ENCODE measurements around the gene SIRT2. TPM values are rescaled to one million over a fixed set of nuclear protein-coding genes. Genes with fewer than 3 reads are reported as not detected.

SIRT2 gene
- total RNA-seq, 2 donors from 2014 or later, result 28.0 to 32.9 TPM

DNA sequence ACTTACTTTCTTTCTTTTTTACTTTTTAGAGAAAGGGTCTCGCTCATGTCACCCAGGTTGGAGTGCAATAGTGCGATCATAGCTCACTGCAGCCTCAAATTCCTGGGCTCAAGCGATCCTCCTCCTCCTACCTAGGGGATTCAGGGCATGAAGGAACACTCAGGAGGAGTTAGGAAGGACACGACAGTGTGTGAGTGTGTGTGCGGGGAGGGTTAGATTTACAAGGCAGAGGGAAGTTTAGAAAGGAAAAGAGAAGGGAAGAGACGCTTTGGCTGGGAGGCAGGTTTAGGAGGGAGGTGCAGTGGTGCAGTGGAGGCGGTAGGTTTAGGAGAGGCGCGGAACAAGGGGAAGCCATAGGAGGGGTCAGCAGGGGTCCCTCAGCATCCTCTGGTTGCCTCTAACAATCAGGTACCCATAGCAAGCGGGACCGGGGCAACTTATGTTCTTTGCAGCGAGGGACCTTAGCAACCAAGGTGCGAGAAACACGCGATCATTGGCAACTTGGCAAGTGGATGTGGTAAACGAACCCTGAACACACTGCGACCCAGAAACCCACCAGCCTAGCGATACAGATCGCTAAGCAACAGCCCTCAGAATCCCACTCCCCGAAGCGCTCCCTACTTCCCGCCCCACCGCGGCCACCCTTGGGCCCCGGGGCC, 501 bp downstream of the SIRT2 start:
- peak; percentile 40 for DNase-seq
- Histone ChIP-seq H3K4me1 (no peaks in the 10 kb centered on the region), H3K36me3 (no peaks in the 10 kb centered on the region), H3K27me3 (no peaks in the 10 kb centered on the region), H3K27ac (peak overlapping the region; percentile 81), H3K9ac (ENCODE audit: low read depth in 2 of 2, low read length in 2 of 2) (peak overlapping the region; percentile 86 to 95), H3K4me3 (peak overlapping the region; percentile 90), H3K9me3 (no peaks in the 10 kb centered on the region)
- TF ChIP-seq, protein P1, sequence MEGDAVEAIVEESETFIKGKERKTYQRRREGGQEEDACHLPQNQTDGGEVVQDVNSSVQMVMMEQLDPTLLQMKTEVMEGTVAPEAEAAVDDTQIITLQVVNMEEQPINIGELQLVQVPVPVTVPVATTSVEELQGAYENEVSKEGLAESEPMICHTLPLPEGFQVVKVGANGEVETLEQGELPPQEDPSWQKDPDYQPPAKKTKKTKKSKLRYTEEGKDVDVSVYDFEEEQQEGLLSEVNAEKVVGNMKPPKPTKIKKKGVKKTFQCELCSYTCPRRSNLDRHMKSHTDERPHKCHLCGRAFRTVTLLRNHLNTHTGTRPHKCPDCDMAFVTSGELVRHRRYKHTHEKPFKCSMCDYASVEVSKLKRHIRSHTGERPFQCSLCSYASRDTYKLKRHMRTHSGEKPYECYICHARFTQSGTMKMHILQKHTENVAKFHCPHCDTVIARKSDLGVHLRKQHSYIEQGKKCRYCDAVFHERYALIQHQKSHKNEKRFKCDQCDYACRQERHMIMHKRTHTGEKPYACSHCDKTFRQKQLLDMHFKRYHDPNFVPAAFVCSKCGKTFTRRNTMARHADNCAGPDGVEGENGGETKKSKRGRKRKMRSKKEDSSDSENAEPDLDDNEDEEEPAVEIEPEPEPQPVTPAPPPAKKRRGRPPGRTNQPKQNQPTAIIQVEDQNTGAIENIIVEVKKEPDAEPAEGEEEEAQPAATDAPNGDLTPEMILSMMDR (IDR thresholded peaks at IDR 0.05), result no peak
- intact Hi-C loops (cut with DNase I), result no loop called here

DNA sequence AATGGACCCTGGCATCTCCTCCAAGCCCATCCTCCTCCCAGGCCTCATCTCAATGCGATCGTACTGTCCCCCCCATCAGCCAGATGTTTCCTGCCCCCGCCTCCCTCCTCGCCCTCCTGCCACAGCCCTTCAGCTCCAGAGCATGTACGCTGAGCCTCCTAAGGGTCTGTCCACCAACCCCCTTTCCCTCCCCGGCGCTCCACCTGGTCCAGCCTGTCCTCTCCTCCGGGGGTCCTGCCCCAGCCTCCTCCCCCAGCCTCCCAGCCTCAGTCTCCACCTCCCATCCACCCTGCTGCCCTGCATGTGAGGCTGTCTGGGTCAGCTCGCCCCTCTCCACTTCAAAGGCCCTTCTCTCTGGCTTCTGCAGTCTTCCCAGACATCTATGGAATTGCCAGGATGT, 4.5 kb downstream of the SIRT2 start:
- TF ChIP-seq, protein P1 (IDR thresholded peaks at IDR 0.05), result no peak
- Histone ChIP-seq H3K9me3 (no peaks in the 10 kb centered on the region), H3K9ac (ENCODE audit: low read depth in 2 of 2, low read length in 2 of 2) (no peak overlapping the region), H3K27ac (no peak overlapping the region), H3K4me1 (no peaks in the 10 kb centered on the region), H3K27me3 (no peaks in the 10 kb centered on the region), H3K4me3 (no peak overlapping the region), H3K36me3 (no peaks in the 10 kb centered on the region)
- no peak for DNase-seq
- intact Hi-C loops (cut with DNase I), result no loop called here

DNA sequence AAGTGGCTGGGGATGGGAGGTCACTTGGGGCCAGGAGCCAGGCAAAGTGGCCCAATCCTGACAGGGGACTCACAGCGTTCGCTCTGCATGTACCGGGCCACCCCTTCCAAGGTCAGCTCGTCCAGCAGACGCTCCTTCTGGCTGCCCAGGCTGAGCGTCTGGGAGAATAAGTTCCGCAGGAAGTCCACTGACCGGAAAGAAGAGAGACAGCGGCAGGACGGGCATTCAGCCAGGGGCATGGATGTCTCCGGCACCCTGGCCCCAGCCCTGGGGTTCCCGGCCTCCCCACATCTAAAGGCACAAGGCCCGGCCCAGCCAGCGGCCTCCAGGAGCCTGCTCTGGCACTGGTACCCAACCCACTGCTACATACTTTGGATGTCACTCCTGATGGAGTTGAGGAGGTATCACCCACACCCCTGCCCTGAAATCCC, 6.1 kb downstream of the SIRT2 start:
- Histone ChIP-seq H3K9ac (ENCODE audit: low read depth in 2 of 2, low read length in 2 of 2) (no peak overlapping the region), H3K4me3 (no peak overlapping the region), H3K9me3 (no peaks in the 10 kb centered on the region), H3K27ac (no peak overlapping the region), H3K4me1 (no peaks in the 10 kb centered on the region), H3K27me3 (no peaks in the 10 kb centered on the region), H3K36me3 (no peaks in the 10 kb centered on the region)
- no peak for DNase-seq
- intact Hi-C loops (cut with DNase I), result no loop called here
- TF ChIP-seq, protein P1 (IDR thresholded peaks at IDR 0.05), result no peak

DNA sequence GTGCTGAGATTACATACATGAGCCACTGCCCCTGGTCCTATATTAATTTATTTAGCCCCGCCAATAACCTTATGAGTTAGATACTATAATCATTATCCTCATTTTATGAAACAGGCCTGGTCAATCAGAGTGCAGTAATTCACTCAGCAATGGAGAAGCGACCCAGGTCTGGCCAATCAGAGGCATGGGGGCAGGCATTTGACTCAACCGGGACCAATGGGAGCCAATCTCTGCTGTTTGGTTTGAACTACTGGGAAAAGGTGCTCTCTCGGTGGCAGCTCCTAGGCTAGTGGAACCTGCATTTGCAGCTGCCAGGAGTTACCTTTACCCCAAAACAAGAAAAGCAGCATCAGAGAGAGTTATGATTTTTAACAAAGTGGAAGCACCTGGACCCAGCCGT, 6.6 kb downstream of the SIRT2 start:
- DNase-seq, result no peak
- H3K4me3 ChIP-seq, result no peak overlapping the region
- TF ChIP-seq, protein P1 (IDR thresholded peaks at IDR 0.05), result no peak
- H3K27ac ChIP-seq, result no peak overlapping the region
- no peaks in the 10 kb centered on the region for H3K9me3 ChIP-seq
- H3K36me3 ChIP-seq, result no peaks in the 10 kb centered on the region
- no peak overlapping the region for H3K9ac ChIP-seq (ENCODE audit: low read depth in 2 of 2, low read length in 2 of 2)
- no peaks in the 10 kb centered on the region for H3K4me1 ChIP-seq
- H3K27me3 ChIP-seq, result no peaks in the 10 kb centered on the region
- intact Hi-C loops (cut with DNase I), result no loop called here

DNA sequence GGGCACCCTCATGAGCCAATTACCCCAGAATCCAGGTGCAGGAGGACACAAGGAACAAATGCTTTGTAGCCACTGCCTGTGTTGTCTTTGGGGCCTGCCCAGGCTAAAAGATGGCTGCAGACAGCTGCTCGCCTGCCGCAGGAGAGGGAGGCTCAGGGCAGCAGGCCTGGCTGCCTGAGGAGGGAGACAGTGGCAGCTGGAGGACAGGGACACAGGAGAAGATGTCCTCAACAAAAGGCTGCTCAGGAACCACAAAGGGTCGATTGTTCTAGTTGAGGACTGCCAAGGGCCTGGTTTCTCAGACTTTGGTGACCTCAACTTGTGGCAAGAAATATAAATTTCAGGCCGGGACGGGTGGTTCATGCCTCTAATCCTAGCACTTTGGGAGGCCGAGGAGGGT, 7.6 kb downstream of the SIRT2 start:
- H3K27me3 ChIP-seq, result no peaks in the 10 kb centered on the region
- no peak overlapping the region for H3K9ac ChIP-seq (ENCODE audit: low read depth in 2 of 2, low read length in 2 of 2)
- DNase-seq, result no peak
- no peaks in the 10 kb centered on the region for H3K4me1 ChIP-seq
- no peaks in the 10 kb centered on the region for H3K9me3 ChIP-seq
- H3K27ac ChIP-seq, result no peak overlapping the region
- TF ChIP-seq, protein P1 (IDR thresholded peaks at IDR 0.05), result no peak
- intact Hi-C loops (cut with DNase I), result no loop called here
- no peaks in the 10 kb centered on the region for H3K36me3 ChIP-seq
- H3K4me3 ChIP-seq, result no peak overlapping the region

All from colonic mucosa (tissue), 4 donors.